CD4-positive, CD25-positive, alpha-beta regulatory T cell (primary cell): ENCODE measurements around the gene IL24. TPM values are rescaled to one million over a fixed set of nuclear protein-coding genes. Genes with fewer than 3 reads are reported as not detected.

Experiments used
- ATAC-seq, 2 donors: fragments of 150-1000 bp; cut with Tn5 transposase; one replicate each; pipeline ENCODE4 v1.10.0; 2021; ENCODE audit warnings: low read depth in 2 of 2, moderate number of reproducible peaks in 2 of 2, moderate library complexity in 1 of 2
- DNase-seq, 3 donors: peaks; one replicate each; pipeline versions ENCODE4 v3.0.0 to v3.0.0-alpha.2; 2012 to 2022; ENCODE audit warnings: mixed read lengths in 1 of 3
- H3K27ac ChIP-seq: one replicate; pipeline ENCODE4 v1.7.0; 2013; ENCODE audit warnings: mild to moderate bottlenecking, low read length; ENCODE audit not compliant: insufficient read depth, poor library complexity, severe bottlenecking
- H3K27me3 ChIP-seq: one replicate; pipeline ENCODE4 v1.7.0; 2013; ENCODE audit warnings: low read length; ENCODE audit not compliant: control insufficient read depth, insufficient read depth
- H3K36me3 ChIP-seq: one replicate; pipeline ENCODE4 v1.7.0; 2013; ENCODE audit warnings: mild to moderate bottlenecking, low read length, moderate library complexity; ENCODE audit not compliant: control insufficient read depth, insufficient read depth
- H3K4me1 ChIP-seq: 2 replicates; pipeline ENCODE4 v1.7.0; 2013; ENCODE audit warnings: mild to moderate bottlenecking, low read length; ENCODE audit not compliant: insufficient read depth, control insufficient read depth, poor library complexity, severe bottlenecking
- H3K4me3 ChIP-seq: one replicate; pipeline ENCODE4 v1.7.0; 2013; ENCODE audit warnings: low read depth, mild to moderate bottlenecking, low read length, moderate library complexity
- H3K9me3 ChIP-seq, 2 experiments: 1 replicate in 1 of 2; 2 replicates in 1 of 2; pipeline ENCODE4 v1.7.0; 2013; ENCODE audit warnings: low read length in 2 of 2, mild to moderate bottlenecking in 1 of 2, moderate library complexity in 1 of 2; ENCODE audit not compliant: control insufficient read depth in 2 of 2
- H3K27ac Mint-ChIP-seq, 3 donors: one replicate each; pipeline ENCODE4 v1.8.0; 2020 to 2022; ENCODE audit warnings: mild to moderate bottlenecking in 3 of 3, mixed read lengths in 3 of 3, moderate library complexity in 2 of 3
- H3K27me3 Mint-ChIP-seq: one replicate; pipeline ENCODE4 v1.8.0; 2022; ENCODE audit warnings: mild to moderate bottlenecking, mixed read lengths
- H3K36me3 Mint-ChIP-seq: one replicate; pipeline ENCODE4 v1.8.0; 2020; ENCODE audit warnings: mixed read lengths
- H3K4me1 Mint-ChIP-seq, 4 donors: one replicate each; pipeline ENCODE4 v1.8.0; 2020 to 2022; ENCODE audit warnings: mixed read lengths in 4 of 4, mild to moderate bottlenecking in 1 of 4
- H3K4me3 Mint-ChIP-seq, 4 donors: one replicate each; pipeline ENCODE4 v1.8.0; 2020 to 2022; ENCODE audit warnings: mild to moderate bottlenecking in 4 of 4, mixed read lengths in 4 of 4, moderate library complexity in 3 of 4
- H3K9me3 Mint-ChIP-seq, 7 donors: one replicate each; pipeline ENCODE4 v1.8.0; 2020 to 2022; ENCODE audit warnings: mixed read lengths in 7 of 7, mild to moderate bottlenecking in 3 of 7, moderate library complexity in 2 of 7
- polyA plus RNA-seq, 4 donors: library from polyadenylated mRNA; unstranded; fragments of 300-500 nt; fragmentation: Illumina TruSeq; gene quantifications; one replicate each; pipeline ENCODE4 v1.2.3, GENCODE V29; 2021
- total RNA-seq: library from RNA; stranded (reverse); gene quantifications from one replicate; pipeline ENCODE4 v1.2.3, GENCODE V29; 2022

Gene IL24
- total and polyA plus RNA-seq, 5 donors from 2014 or later, result 25.0 to 36.3 (median 29.6) TPM; not detected in 1

- H3K9me3 Mint-ChIP-seq, result no peaks in the 10 kb centered on the region
- no peaks in the 10 kb centered on the region for H3K27me3 Mint-ChIP-seq
- Histone ChIP-seq H3K27ac (peak overlapping the region; percentile 51), H3K4me3 (no peak overlapping the region), H3K36me3 (peaks cover 63% of the 10 kb centered on the region), H3K9me3 (no peaks in the 10 kb centered on the region), H3K4me1 (peaks cover 53% of the 10 kb centered on the region), H3K27me3 (no peaks in the 10 kb centered on the region)
- H3K27ac Mint-ChIP-seq, result peak overlapping the region; percentile 82 to 99 (median 86)
- peaks cover 21 to 92% (median 60%) of the 10 kb centered on the region in 4 donors for H3K4me1 Mint-ChIP-seq
- ATAC-seq (no peak), DNase-seq (no peak)
- H3K4me3 Mint-ChIP-seq, result peak overlapping the region in 3 of 4 donors; percentile 52 to 88 (median 80)
- peaks cover 58% of the 10 kb centered on the region for H3K36me3 Mint-ChIP-seq
Measured at GRCh38 chr1:206904423-206905142, 7.3 kb downstream of the IL24 start.

GRCh38 chr1:206905295-206906164 is 8.3 kb downstream of the IL24 start:
- peak overlapping the region; percentile 51 for H3K27ac ChIP-seq
- no peak for DNase-seq

GRCh38 chr1:206907304-206907991 is 10.2 kb downstream of the IL24 start:
- Histone ChIP-seq H3K4me1 (peaks cover 78% of the 10 kb centered on the region), H3K36me3 (peaks cover 89% of the 10 kb centered on the region), H3K9me3 (no peaks in the 10 kb centered on the region), H3K27me3 (no peaks in the 10 kb centered on the region), H3K27ac (peak overlapping the region; percentile 71), H3K4me3 (peak overlapping the region; percentile 19)
- peak overlapping the region in 3 of 4 donors; percentile 58 to 89 (median 68) for H3K4me3 Mint-ChIP-seq
- no peaks in the 10 kb centered on the region for H3K9me3 Mint-ChIP-seq
- DNase-seq (no peak), ATAC-seq (no peak)
- H3K36me3 Mint-ChIP-seq, result peaks cover 70% of the 10 kb centered on the region
- peak overlapping the region; percentile 82 to 87 (median 86) for H3K27ac Mint-ChIP-seq
- no peaks in the 10 kb centered on the region for H3K27me3 Mint-ChIP-seq
- H3K4me1 Mint-ChIP-seq, result peaks cover 35 to 92% (median 67%) of the 10 kb centered on the region in 4 donors

More at GRCh38 chr1:206905295-206906164, 8.3 kb downstream of the IL24 start:
- Histone ChIP-seq H3K4me3 (peak overlapping the region; percentile 72), H3K36me3 (peaks cover 70% of the 10 kb centered on the region), H3K4me1 (peaks cover 62% of the 10 kb centered on the region), H3K27me3 (no peaks in the 10 kb centered on the region), H3K9me3 (no peaks in the 10 kb centered on the region)
- peaks cover 23 to 92% (median 57%) of the 10 kb centered on the region in 4 donors for H3K4me1 Mint-ChIP-seq
- peak overlapping the region; percentile 82 to 99 (median 86) for H3K27ac Mint-ChIP-seq
- H3K4me3 Mint-ChIP-seq, result peak overlapping the region; percentile 52 to 93 (median 84)
- H3K9me3 Mint-ChIP-seq, result no peaks in the 10 kb centered on the region
- ATAC-seq, result peak; percentile 63 to 72
- no peaks in the 10 kb centered on the region for H3K27me3 Mint-ChIP-seq
- H3K36me3 Mint-ChIP-seq, result peaks cover 60% of the 10 kb centered on the region

- H3K9me3 ChIP-seq, result no peaks in the 10 kb centered on the region
- peak overlapping the region; percentile 71 for H3K27ac ChIP-seq
- ATAC-seq (no peak), DNase-seq (no peak)
- Mint-ChIP-seq H3K4me3 (peak overlapping the region in 3 of 4 donors; percentile 58 to 89 (median 68)), H3K27me3 (no peaks in the 10 kb centered on the region), H3K4me1 (peaks cover 39 to 93% (median 69%) of the 10 kb centered on the region in 4 donors), H3K27ac (peak overlapping the region; percentile 77 to 87 (median 86)), H3K36me3 (peaks cover 70% of the 10 kb centered on the region), H3K9me3 (no peaks in the 10 kb centered on the region)
- peaks cover 84% of the 10 kb centered on the region for H3K4me1 ChIP-seq
- no peak overlapping the region for H3K4me3 ChIP-seq
- peaks cover 89% of the 10 kb centered on the region for H3K36me3 ChIP-seq
- no peaks in the 10 kb centered on the region for H3K27me3 ChIP-seq
Measured at GRCh38 chr1:206908038-206908437, 10.8 kb downstream of the IL24 start.

GRCh38 chr1:206909161-206909882 is 12.1 kb downstream of the IL24 start:
- Mint-ChIP-seq H3K36me3 (peaks cover 70% of the 10 kb centered on the region), H3K4me3 (peak overlapping the region; percentile 76 to 89 (median 81)), H3K27ac (peak overlapping the region; percentile 72 to 86 (median 72)), H3K4me1 (peaks cover 39 to 94% (median 77%) of the 10 kb centered on the region in 4 donors), H3K27me3 (no peaks in the 10 kb centered on the region), H3K9me3 (no peaks in the 10 kb centered on the region)
- peaks cover 97% of the 10 kb centered on the region for H3K4me1 ChIP-seq
- DNase-seq (peak in 2 of 3 donors; percentile 42 to 53), ATAC-seq (peak; percentile 32 to 49)
- no peaks in the 10 kb centered on the region for H3K27me3 ChIP-seq
- H3K9me3 ChIP-seq, result no peaks in the 10 kb centered on the region
- H3K36me3 ChIP-seq, result peaks cover 88% of the 10 kb centered on the region
- H3K4me3 ChIP-seq, result peak overlapping the region; percentile 62
- peak overlapping the region; percentile 71 for H3K27ac ChIP-seq

GRCh38 chr1:206909883-206910318 is 12.7 kb downstream of the IL24 start:
- no peaks in the 10 kb centered on the region for H3K27me3 Mint-ChIP-seq
- peak overlapping the region in 2 of 4 donors; percentile 73 to 74 for H3K4me3 Mint-ChIP-seq
- Histone ChIP-seq H3K27me3 (no peaks in the 10 kb centered on the region), H3K27ac (peak overlapping the region; percentile 71), H3K4me1 (peaks cover 98% of the 10 kb centered on the region), H3K9me3 (no peaks in the 10 kb centered on the region), H3K36me3 (peaks cover 88% of the 10 kb centered on the region), H3K4me3 (peak overlapping the region; percentile 53)
- no peaks in the 10 kb centered on the region for H3K9me3 Mint-ChIP-seq
- H3K27ac Mint-ChIP-seq, result peak overlapping the region in 2 of 3 donors; percentile 20 to 60
- no peak for DNase-seq
- peaks cover 39 to 94% (median 78%) of the 10 kb centered on the region in 4 donors for H3K4me1 Mint-ChIP-seq
- no peak for ATAC-seq
- peaks cover 70% of the 10 kb centered on the region for H3K36me3 Mint-ChIP-seq
